K562 (cell line): Measurements from ENCODE around the gene VRK3. TPM values are rescaled to one million over a fixed set of nuclear protein-coding genes. Genes with fewer than 3 reads are reported as not detected.
"Not testable (repeated sequence)": the region's sequence is repeated elsewhere in the genome, so short reads cannot be mapped to it uniquely, and the experiment has no call there.

Source experiments
- ATAC-seq: fragments of 200-7000 bp; cut with Tn5 transposase; 3 replicates; pipeline ENCODE4 v1.9.1; 2020; ENCODE audit warnings: moderate library complexity
- BruUV-seq: library from RNA; stranded (reverse); fragments of 400-500 nt; replicated peaks from 2 replicates; lab custom pipeline; 2021; lab: Mats Ljungman, UMichigan
- CTCF ChIA-PET: fragments of 300-600 bp; formaldehyde crosslinking; extraction: SDS; loops from one replicate; lab custom pipeline; 2021; ENCODE audit warnings: low intra/inter-chr PET ratio; lab: Yijun Ruan, JAX
- POLR2A ChIA-PET: fragments of 300-600, 350-650 bp; sonication (Branson Sonifier 250); formaldehyde crosslinking; extraction: SDS; loops from one replicate; lab custom pipeline; 2021; ENCODE audit warnings: antibody characterized with exemption, inconsistent platforms; lab: Yijun Ruan, JAX
- DNase-seq, 4 experiments: peaks; one replicate each; pipeline versions ENCODE4 v3.0.0 to v3.0.0-alpha.2; 2011 to 2018; ENCODE audit warnings: low spot score in 3 of 4, mixed read lengths in 3 of 4; ENCODE audit errors: extremely low read depth in 1 of 4
- FAIRE-seq: peaks from 2 replicates; lab custom pipeline; 2011; peaks lifted over from hg19 to GRCh38; lab: Jason Lieb, UNC
- H2AFZ ChIP-seq: 2 replicates; pipeline ENCODE4 v1.6.0; 2011; ENCODE audit warnings: low read depth, low read length, control low read depth, inconsistent platforms
- H3K27ac ChIP-seq: fragments of 200-600 bp; 3 replicates; pipeline ENCODE4 v1.8.0; 2011; ENCODE audit warnings: low read depth, mild to moderate bottlenecking, control low read depth, inconsistent platforms, low read length, moderate library complexity, mixed read lengths; ENCODE audit errors: extremely low read depth
- H3K27me3 ChIP-seq, 2 experiments: fragments of 300-600 bp in 1 of 2; 2 replicates in 1 of 2; 3 replicates in 1 of 2; pipeline versions ENCODE4 v1.6.0 to v1.8.0; 2011; ENCODE audit warnings: inconsistent platforms in 2 of 2, low read length in 2 of 2, mild to moderate bottlenecking in 1 of 2, mixed read lengths in 1 of 2, moderate library complexity in 1 of 2; ENCODE audit not compliant: control insufficient read depth in 2 of 2, insufficient read depth in 2 of 2
- H3K36me3 ChIP-seq: fragments of 300-600 bp; 3 replicates; pipeline ENCODE4 v1.8.0; 2011; ENCODE audit warnings: mild to moderate bottlenecking, low read length, inconsistent platforms; ENCODE audit not compliant: control insufficient read depth, insufficient read depth
- H3K4me1 ChIP-seq, 2 experiments: fragments of 200-600 bp in 1 of 2; replicated peaks in 1 of 2; 2 replicates in 1 of 2; 3 replicates in 1 of 2; pipeline versions ENCODE4 v1.5.1 to v1.8.0; 2011; ENCODE audit warnings: inconsistent platforms in 2 of 2, low read length in 2 of 2, mild to moderate bottlenecking in 1 of 2, mixed read lengths in 1 of 2, moderate library complexity in 1 of 2; ENCODE audit not compliant: control insufficient read depth in 2 of 2, insufficient read depth in 2 of 2
- H3K4me2 ChIP-seq: 2 replicates; pipeline ENCODE4 v1.6.1; 2011; ENCODE audit warnings: low read length, control low read depth, inconsistent platforms, mixed read lengths; ENCODE audit not compliant: insufficient read depth
- H3K4me3 ChIP-seq: fragments of 200-600 bp; sonication (generic), shearing (Covaris generic); 2 replicates; pipeline ENCODE4 v1.5.1; 2016; ENCODE audit warnings: control low read depth, inconsistent platforms
- H3K79me2 ChIP-seq: fragments of 200-600 bp; 3 replicates; pipeline ENCODE4 v1.8.0; 2011; ENCODE audit warnings: low read length, inconsistent platforms; ENCODE audit not compliant: control insufficient read depth, insufficient read depth
- H3K9ac ChIP-seq, 2 experiments: 2 replicates each; pipeline versions ENCODE4 v1.6.0 to v1.6.1; 2011; ENCODE audit warnings: low read depth in 2 of 2, low read length in 2 of 2, control low read depth in 1 of 2, inconsistent platforms in 1 of 2, mild to moderate bottlenecking in 1 of 2, mixed read lengths in 1 of 2; ENCODE audit not compliant: insufficient read depth in 1 of 2
- H3K9me1 ChIP-seq: one replicate; pipeline ENCODE4 v1.6.0; 2011; ENCODE audit warnings: inconsistent platforms, mild to moderate bottlenecking, low read length, moderate library complexity; ENCODE audit not compliant: control insufficient read depth, insufficient read depth
- H3K9me3 ChIP-seq: replicated peaks from 2 replicates; pipeline ENCODE4 v1.5.1; 2011; ENCODE audit warnings: low read depth, low read length, inconsistent platforms; ENCODE audit not compliant: control insufficient read depth, insufficient read depth
- H4K20me1 ChIP-seq: replicated peaks from 2 replicates; pipeline ENCODE4 v1.6.1; 2011; ENCODE audit warnings: low read length, inconsistent platforms, mixed read lengths; ENCODE audit not compliant: control insufficient read depth, insufficient read depth
- ADNP ChIP-seq: fragments of 200-800 bp; sonication (Bioruptor generic); IDR thresholded peaks from 2 replicates; pipeline ENCODE4 v1.6.1; 2016; ENCODE audit warnings: missing genetic modification characterization, missing compliant biosample characterization
- BCOR ChIP-seq: fragments of 450-650 bp; IDR thresholded peaks from 2 replicates; pipeline ENCODE4 v1.6.1; 2016
- CEBPB ChIP-seq: fragments of 450-650 bp; IDR thresholded peaks from 2 replicates; pipeline ENCODE4 v1.6.1; 2016; ENCODE audit warnings: missing genetic modification characterization, missing compliant biosample characterization
- CREB1 ChIP-seq, 2 experiments: sonication (generic) in 1 of 2; formaldehyde crosslinking in 1 of 2; IDR thresholded peaks; 2 replicates each; pipeline versions ENCODE4 v1.6.1 to v1.8.0; 2012 to 2022; ENCODE audit warnings: inconsistent platforms in 1 of 2, mild to moderate bottlenecking in 1 of 2, missing genetic modification reagents in 1 of 2, moderate library complexity in 1 of 2
- KDM1A ChIP-seq, 2 experiments: fragments of 450-650 bp; IDR thresholded peaks; 2 replicates each; pipeline ENCODE4 v1.6.1; 2016; ENCODE audit warnings: mild to moderate bottlenecking in 2 of 2
- RBM25 ChIP-seq: fragments of 200-400 bp; formaldehyde crosslinking; IDR thresholded peaks from 2 replicates; pipeline ENCODE4 v1.6.1; 2018; ENCODE audit warnings: low read length, low read depth, moderate library complexity; ENCODE audit not compliant: severe bottlenecking
- ZFP36 ChIP-seq: fragments of 150-350 bp; IDR thresholded peaks from 2 replicates; pipeline ENCODE4 v1.6.1; 2018; ENCODE audit warnings: low read length, low read depth; ENCODE audit not compliant: partially characterized antibody
- ZNF121 ChIP-seq: sonication (generic); formaldehyde crosslinking; conservative IDR thresholded peaks from 2 replicates; pipeline ENCODE4 v1.8.0; 2022; ENCODE audit warnings: missing genetic modification reagents
- WGBS: fragments of 100-300 bp; shearing (Covaris generic); methylation state at CpG from one replicate; pipeline ENCODE4 v1.1.6; 2016; ENCODE audit warnings: low coverage, mixed read lengths; ENCODE audit not compliant: insufficient coverage; ENCODE audit errors: missing lambda C conversion rate; 5-methylcytosine and 5-hydroxymethylcytosine counted together
- in situ Hi-C: fragments of 300-500 bp; cut with MboI; formaldehyde crosslinking; loops from 4 replicates; pipeline ENCODE4 v1.15.0; 2018; ENCODE audit warnings: inconsistent platforms, mixed read lengths
- intact Hi-C: fragments of 100-400 bp; cut with micrococcal nuclease; formaldehyde crosslinking; loops from 2 replicates; pipeline ENCODE4 v1.14.2; 2022
- polyA plus RNA-seq, 8 experiments: library from polyadenylated mRNA; depleted of rRNA in 4 of 8; stranded (reverse) in 5 of 8; unstranded in 3 of 8; fragments of >200 nt; fragmentation: Nextera tagmentation in 2 of 8; fragmentation: Illumina TruSeq in 1 of 8; extraction: Ambion mirVana in 2 of 8; extraction: Trizol in 1 of 8; gene quantifications; 2 replicates each; pipeline versions ENCODE4 v1.2.1 to v1.2.3, GENCODE V29; 2011 to 2014; ENCODE audit warnings: inconsistent platforms in 1 of 8, missing spikeins in 1 of 8
- total RNA-seq, 7 experiments: library from RNA; depleted of rRNA in 6 of 7; stranded (reverse); fragments of >200 nt in 6 of 7; fragmentation: Illumina TruSeq in 2 of 7; extraction: Trizol in 2 of 7; gene quantifications; 2 replicates each; pipeline versions ENCODE4 v1.2.1 to v1.2.3, GENCODE V29; 2011 to 2021; ENCODE audit warnings: low replicate concordance in 1 of 7

VRK3 gene
- total and polyA plus RNA-seq, 9 of the 15 experiments (the other 6 are each of a cell fraction or from before 2014, with no cell fraction given), result 25.6 to 94.3 (median 42.9) TPM

- BruUV-seq, H2AFZ ChIP-seq, H3K4me3 ChIP-seq, H3K27me3 ChIP-seq, POLR2A ChIA-PET, H3K79me2 ChIP-seq, ATAC-seq, FAIRE-seq, in situ Hi-C loops, intact Hi-C loops, DNase-seq, H3K4me2 ChIP-seq, H3K36me3 ChIP-seq, H3K27ac ChIP-seq, H3K9me3 ChIP-seq, H3K9me1 ChIP-seq, H3K9ac ChIP-seq, CTCF ChIA-PET, H4K20me1 ChIP-seq, H3K4me1 ChIP-seq: not testable (repeated sequence)
- TF ChIP-seq BCOR, result peak; percentile 69
- peak; percentile 8 for TF ChIP-seq RBM25
- peak; percentile 97 for TF ChIP-seq ZNF121 (CRISPR knock-in tag)
- peak; percentile 66; the same call in 1 of the 2 replicates for TF ChIP-seq ADNP (tag)
- TF ChIP-seq KDM1A (IDR thresholded peaks at IDR 0.05), result peak; percentile 13 to 41; a peak in 1 of 4 replicates
- peak; percentile 80 for TF ChIP-seq CEBPB
- 10% methylated on average over 5 of the region's 5 CpGs for WGBS
These were observed 43.2 kb upstream of the VRK3 start for GRCh38 chr19:50068382-50068781.

GRCh38 chr19:50067575-50067974, 42.4 kb upstream of the VRK3 start:
- Histone ChIP-seq H3K27ac (no peak overlapping the region), H3K9me3 (no peaks in the 10 kb centered on the region), H3K79me2 (no peaks in the 10 kb centered on the region), H3K9ac (no peak overlapping the region), H3K9me1 (no peaks in the 10 kb centered on the region), H3K36me3 (no peaks in the 10 kb centered on the region), H3K4me1 (no peaks in the 10 kb centered on the region; a peak in 1 of 5 replicates), H2AFZ (no peak overlapping the region), H3K27me3 (peaks cover 0 to 8% of the 10 kb centered on the region in 2 experiments; a peak in 1 of 5 replicates), H3K4me2 (no peak overlapping the region), H3K4me3 (no peak overlapping the region), H4K20me1 (no peaks in the 10 kb centered on the region)
- no TSS peak for BruUV-seq
- ChIA-PET CTCF (no interaction called here), POLR2A (interaction anchor here (1.1 kb wide), 1 partner anchor 17 kb away, joined by 3 read pairs; no protein-coding TSS in a partner anchor)
- 24% methylated on average over 6 of the region's 6 CpGs for WGBS
- no peak for DNase-seq
- in situ Hi-C loops, result no loop called here
- TF ChIP-seq ZFP36, result peak; percentile 87
- no peak for TF ChIP-seq CREB1 (IDR thresholded peaks at IDR 0.05)
- no peak for TF ChIP-seq CREB1 (CRISPR knock-in tag; IDR thresholded peaks at IDR 0.05)
- peak; percentile 43; the same call in 1 of the 2 replicates for TF ChIP-seq BCOR
- ATAC-seq, result no peak
- FAIRE-seq, result no peak
- intact Hi-C loops, result no loop called here
